H9 (cell line): ENCODE data around the gene P3H3. TPM values are rescaled to one million over a fixed set of nuclear protein-coding genes. Genes with fewer than 3 reads are reported as not detected.

Experiments used
- DNase-seq: peaks from one replicate; pipeline ENCODE4 v3.0.0-alpha.2; 2017
- H2AFZ ChIP-seq: one replicate; pipeline ENCODE4 v1.6.1; 2013; ENCODE audit warnings: mild to moderate bottlenecking, low read length, control low read depth, moderate library complexity
- H2AK5ac ChIP-seq: 2 replicates; pipeline ENCODE4 v1.6.1; 2013; ENCODE audit warnings: low read length, control low read depth, mixed read lengths; ENCODE audit not compliant: insufficient read length
- H2BK120ac ChIP-seq: one replicate; pipeline ENCODE4 v1.6.1; 2013; ENCODE audit warnings: low read depth, mild to moderate bottlenecking, low read length, control low read depth, inconsistent platforms; ENCODE audit not compliant: poor library complexity, severe bottlenecking
- H2BK12ac ChIP-seq: 2 replicates; pipeline ENCODE4 v1.6.1; 2013; ENCODE audit warnings: low read length, control low read depth, mixed read lengths, low read depth; ENCODE audit not compliant: insufficient read length
- H2BK15ac ChIP-seq: 2 replicates; pipeline ENCODE4 v1.6.1; 2013; ENCODE audit warnings: low read depth, low read length, control low read depth
- H2BK20ac ChIP-seq: one replicate; pipeline ENCODE4 v1.6.1; 2013; ENCODE audit warnings: low read depth, mild to moderate bottlenecking, low read length, control low read depth, inconsistent platforms; ENCODE audit not compliant: poor library complexity, severe bottlenecking
- H2BK5ac ChIP-seq: 2 replicates; pipeline ENCODE4 v1.6.1; 2013; ENCODE audit warnings: low read length, control low read depth, mixed read lengths; ENCODE audit not compliant: insufficient read length
- H3K14ac ChIP-seq: 2 replicates; pipeline ENCODE4 v1.6.1; 2013; ENCODE audit warnings: low read length, control low read depth; ENCODE audit not compliant: insufficient read depth
- H3K18ac ChIP-seq: 2 replicates; pipeline ENCODE4 v1.6.1; 2013; ENCODE audit warnings: low read depth, mild to moderate bottlenecking, mixed read lengths, low read length, control low read depth; ENCODE audit not compliant: insufficient read length
- H3K23ac ChIP-seq: 2 replicates; pipeline ENCODE4 v1.6.1; 2013; ENCODE audit warnings: low read length, control low read depth, mixed read lengths, low read depth; ENCODE audit not compliant: insufficient read length
- H3K23me2 ChIP-seq: 2 replicates; pipeline ENCODE4 v1.6.1; 2013; ENCODE audit warnings: low read depth, mild to moderate bottlenecking, mixed read lengths, low read length, control low read depth; ENCODE audit not compliant: insufficient read length, poor library complexity, severe bottlenecking
- H3K27ac ChIP-seq: 2 replicates; pipeline ENCODE4 v1.5.1; 2013; ENCODE audit warnings: low read length, control low read depth, mixed read lengths, low read depth; ENCODE audit not compliant: insufficient read length
- H3K27me3 ChIP-seq: 2 replicates; pipeline ENCODE4 v1.6.1; 2013; ENCODE audit warnings: low read length, control low read depth, inconsistent platforms; ENCODE audit not compliant: insufficient read depth
- H3K4ac ChIP-seq: 2 replicates; pipeline ENCODE4 v1.6.1; 2013; ENCODE audit warnings: low read depth, mild to moderate bottlenecking, control low read depth, inconsistent platforms, low read length, moderate library complexity
- H3K4me1 ChIP-seq: 2 replicates; pipeline ENCODE4 v1.6.1; 2013; ENCODE audit warnings: low read length, control low read depth, inconsistent platforms; ENCODE audit not compliant: insufficient read depth
- H3K4me2 ChIP-seq: 2 replicates; pipeline ENCODE4 v1.6.1; 2013; ENCODE audit warnings: low read length, control low read depth, mixed read lengths; ENCODE audit not compliant: insufficient read length, insufficient read depth
- H3K56ac ChIP-seq: 2 replicates; pipeline ENCODE4 v1.6.1; 2013; ENCODE audit warnings: low read depth, mild to moderate bottlenecking, mixed read lengths, low read length, control low read depth; ENCODE audit not compliant: insufficient read length
- H3K79me1 ChIP-seq: 2 replicates; pipeline ENCODE4 v1.6.1; 2013; ENCODE audit warnings: low read depth, mild to moderate bottlenecking, moderate library complexity, low read length, control low read depth, inconsistent platforms; ENCODE audit not compliant: insufficient read depth, poor library complexity, severe bottlenecking
- H3K79me2 ChIP-seq: 2 replicates; pipeline ENCODE4 v1.6.1; 2013; ENCODE audit warnings: low read length, control low read depth, inconsistent platforms; ENCODE audit not compliant: insufficient read depth
- H3K9ac ChIP-seq: 2 replicates; pipeline ENCODE4 v1.6.1; 2013; ENCODE audit warnings: low read length, control low read depth, mixed read lengths; ENCODE audit not compliant: insufficient read length; ENCODE audit errors: extremely low read depth
- H3K9me3 ChIP-seq: one replicate; pipeline ENCODE4 v1.6.1; 2013; ENCODE audit warnings: low read depth, low read length, inconsistent platforms; ENCODE audit not compliant: control insufficient read depth
- H3T11ph ChIP-seq: one replicate; pipeline ENCODE4 v1.6.1; 2013; ENCODE audit warnings: mild to moderate bottlenecking, low read length, control low read depth, inconsistent platforms
- H4K20me1 ChIP-seq: one replicate; pipeline ENCODE4 v1.6.1; 2013; ENCODE audit not compliant: control insufficient read depth, insufficient read length, insufficient read depth
- H4K5ac ChIP-seq: 2 replicates; pipeline ENCODE4 v1.6.1; 2013; ENCODE audit warnings: low read depth, mild to moderate bottlenecking, mixed read lengths, low read length, control low read depth; ENCODE audit not compliant: insufficient read length
- H4K8ac ChIP-seq: replicated peaks from 2 replicates; pipeline ENCODE4 v1.6.1; 2013; ENCODE audit warnings: low read length, control low read depth, mixed read lengths, low read depth; ENCODE audit not compliant: insufficient read length
- H4K91ac ChIP-seq: 2 replicates; pipeline ENCODE4 v1.6.1; 2013; ENCODE audit warnings: low read depth, mild to moderate bottlenecking, moderate library complexity, mixed read lengths, low read length, control low read depth; ENCODE audit not compliant: insufficient read length
- H3K27ac Mint-ChIP-seq, 3 experiments: 2 replicates in 2 of 3; 3 replicates in 1 of 3; pipeline ENCODE4 v1.8.0; 2020 to 2021; ENCODE audit warnings: mixed read lengths in 3 of 3, mild to moderate bottlenecking in 1 of 3, moderate library complexity in 1 of 3
- H3K27me3 Mint-ChIP-seq: 2 replicates; pipeline ENCODE4 v1.8.0; 2021; ENCODE audit warnings: low read depth, mild to moderate bottlenecking, moderate library complexity, mixed read lengths
- H3K36me3 Mint-ChIP-seq, 3 experiments: 2 replicates in 2 of 3; 3 replicates in 1 of 3; pipeline ENCODE4 v1.8.0; 2020 to 2021; ENCODE audit warnings: low read depth in 3 of 3, mixed read lengths in 3 of 3; ENCODE audit not compliant: insufficient read depth in 1 of 3
- H3K4me1 Mint-ChIP-seq, 2 experiments: 2 replicates each; pipeline ENCODE4 v1.8.0; 2020; ENCODE audit warnings: mixed read lengths in 2 of 2
- H3K4me3 Mint-ChIP-seq, 2 experiments: 2 replicates in 1 of 2; 3 replicates in 1 of 2; pipeline ENCODE4 v1.8.0; 2020 to 2021; ENCODE audit warnings: mild to moderate bottlenecking in 2 of 2, mixed read lengths in 2 of 2, moderate library complexity in 1 of 2
- H3K9me3 Mint-ChIP-seq, 2 experiments: 2 replicates in 1 of 2; 3 replicates in 1 of 2; pipeline ENCODE4 v1.8.0; 2020; ENCODE audit warnings: mild to moderate bottlenecking in 2 of 2, mixed read lengths in 2 of 2, moderate library complexity in 1 of 2
- WGBS: extraction: QIAGEN DNeasy Blood & Tissue Kit; methylation state at CpG from one replicate; pipeline ENCODE4 v1.1.7; 2013; ENCODE audit warnings: missing lambda C conversion rate, low lambda C conversion rate, mixed read lengths; ENCODE audit not compliant: insufficient read length; ENCODE audit errors: extremely low coverage; 5-methylcytosine and 5-hydroxymethylcytosine counted together
- total RNA-seq: library from RNA; stranded (reverse); gene quantifications from 2 replicates; pipeline ENCODE4 v1.2.1, GENCODE V29; 2021
- TF ChIP-seq, protein P1 (sequence below): fragments of 200-600 bp; sonication (generic); conservative IDR thresholded peaks from 3 replicates; pipeline ENCODE4 v1.8.0; 2021; ENCODE audit warnings: antibody characterized with exemption, mild to moderate bottlenecking

Gene P3H3
- total RNA-seq, 1 experiment from 2014 or later: 55.0 TPM

DNA sequence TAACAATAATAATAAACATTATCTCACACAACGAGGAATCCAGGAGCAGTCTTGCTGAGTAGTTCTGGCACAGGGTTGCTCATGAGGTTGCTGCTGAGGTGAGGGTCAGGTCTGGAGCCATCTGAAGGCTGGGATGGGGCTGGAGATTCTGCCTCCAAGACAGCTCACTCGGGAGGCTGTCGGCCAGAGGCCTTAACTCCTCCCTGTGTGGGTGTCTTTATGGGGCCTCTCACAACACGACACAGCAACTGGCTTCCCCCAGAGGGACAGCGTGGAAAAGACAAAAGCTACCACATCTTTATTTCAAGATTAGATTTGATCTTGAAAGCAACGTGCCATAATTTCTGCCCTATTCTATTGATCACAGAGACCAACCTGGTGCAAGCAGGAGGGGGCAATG lies 46.1 kb upstream of the P3H3 start:
- Histone ChIP-seq H4K8ac (no peak overlapping the region), H4K91ac (no peak overlapping the region), H3K27me3 (peaks cover under 1% of the 10 kb centered on the region; the same call in 1 of the 2 replicates), H3K4me2 (no peak overlapping the region), H3K4me1 (peaks cover 2% of the 10 kb centered on the region; the same call in 1 of the 2 replicates), H3K79me1 (no peaks in the 10 kb centered on the region), H3K14ac (no peak overlapping the region), H4K20me1 (no peaks in the 10 kb centered on the region), H2BK20ac (no peak overlapping the region), H3K56ac (no peak overlapping the region), H2BK5ac (no peak overlapping the region), H2BK12ac (no peak overlapping the region), H2AFZ (no peak overlapping the region), H3K9ac (no peak overlapping the region), H3K9me3 (no peaks in the 10 kb centered on the region), H3K27ac (no peak overlapping the region), H3K23me2 (peaks cover 10% of the 10 kb centered on the region), H3K18ac (no peak overlapping the region), H2BK120ac (no peak overlapping the region), H2AK5ac (no peak overlapping the region), H2BK15ac (no peak overlapping the region), H4K5ac (no peak overlapping the region), H3K23ac (no peak overlapping the region), H3T11ph (no peak overlapping the region), H3K4ac (no peak overlapping the region), H3K79me2 (no peaks in the 10 kb centered on the region)
- Mint-ChIP-seq H3K4me3 (no peak overlapping the region), H3K9me3 (no peaks in the 10 kb centered on the region), H3K27ac (no peak overlapping the region), H3K36me3 (no peaks in the 10 kb centered on the region; a peak in 1 of 7 replicates), H3K27me3 (peaks cover 24% of the 10 kb centered on the region), H3K4me1 (peaks cover 36 to 37% of the 10 kb centered on the region in 2 experiments)
- DNase-seq: no peak
- TF ChIP-seq, protein P1, sequence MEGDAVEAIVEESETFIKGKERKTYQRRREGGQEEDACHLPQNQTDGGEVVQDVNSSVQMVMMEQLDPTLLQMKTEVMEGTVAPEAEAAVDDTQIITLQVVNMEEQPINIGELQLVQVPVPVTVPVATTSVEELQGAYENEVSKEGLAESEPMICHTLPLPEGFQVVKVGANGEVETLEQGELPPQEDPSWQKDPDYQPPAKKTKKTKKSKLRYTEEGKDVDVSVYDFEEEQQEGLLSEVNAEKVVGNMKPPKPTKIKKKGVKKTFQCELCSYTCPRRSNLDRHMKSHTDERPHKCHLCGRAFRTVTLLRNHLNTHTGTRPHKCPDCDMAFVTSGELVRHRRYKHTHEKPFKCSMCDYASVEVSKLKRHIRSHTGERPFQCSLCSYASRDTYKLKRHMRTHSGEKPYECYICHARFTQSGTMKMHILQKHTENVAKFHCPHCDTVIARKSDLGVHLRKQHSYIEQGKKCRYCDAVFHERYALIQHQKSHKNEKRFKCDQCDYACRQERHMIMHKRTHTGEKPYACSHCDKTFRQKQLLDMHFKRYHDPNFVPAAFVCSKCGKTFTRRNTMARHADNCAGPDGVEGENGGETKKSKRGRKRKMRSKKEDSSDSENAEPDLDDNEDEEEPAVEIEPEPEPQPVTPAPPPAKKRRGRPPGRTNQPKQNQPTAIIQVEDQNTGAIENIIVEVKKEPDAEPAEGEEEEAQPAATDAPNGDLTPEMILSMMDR: no peak
- WGBS: no CpG with 5 or more reads among the region's 6 CpGs
